Smooth muscle cell (in vitro differentiated cells): ENCODE data around the gene PRSS38. TPM values are rescaled to one million over a fixed set of nuclear protein-coding genes. Genes with fewer than 3 reads are reported as not detected.

ENCODE experiments used
- DNase-seq: peaks from one replicate; lab custom pipeline; 2025; ENCODE audit not compliant: unreplicated experiment; lab: John Stamatoyannopoulos, UW
- H2AFZ ChIP-seq: fragments of 200-600 bp; sonication (generic); 2 replicates; pipeline ENCODE4 v1.6.0; 2016; ENCODE audit warnings: antibody characterized with exemption, low read depth, mild to moderate bottlenecking
- H3F3A ChIP-seq: fragments of 200-600 bp; sonication (generic); 2 replicates; pipeline ENCODE4 v1.6.0; 2017; ENCODE audit warnings: antibody characterized with exemption, low read depth
- H3K27ac ChIP-seq: fragments of 200-600 bp; sonication (generic); 2 replicates; pipeline ENCODE4 v1.5.1; 2016; ENCODE audit warnings: low read depth, mild to moderate bottlenecking
- H3K27me3 ChIP-seq: fragments of 200-600 bp; sonication (generic); 2 replicates; pipeline ENCODE4 v1.6.1; 2016; ENCODE audit warnings: low read depth, mild to moderate bottlenecking
- H3K36me3 ChIP-seq: fragments of 200-600 bp; sonication (generic); 2 replicates; pipeline ENCODE4 v1.5.1; 2016; ENCODE audit warnings: low read depth
- H3K4me1 ChIP-seq: fragments of 200-600 bp; sonication (generic); 2 replicates; pipeline ENCODE4 v1.5.1; 2016; ENCODE audit warnings: low read depth
- H3K4me2 ChIP-seq: fragments of 200-600 bp; sonication (generic); 2 replicates; pipeline ENCODE4 v1.6.0; 2016; ENCODE audit warnings: mild to moderate bottlenecking
- H3K4me3 ChIP-seq: fragments of 200-600 bp; sonication (generic); 2 replicates; pipeline ENCODE4 v1.5.1; 2016; ENCODE audit warnings: mild to moderate bottlenecking
- H3K79me2 ChIP-seq: fragments of 200-600 bp; sonication (generic); 2 replicates; pipeline ENCODE4 v1.6.0; 2016; ENCODE audit warnings: low read depth, mild to moderate bottlenecking
- H3K9ac ChIP-seq: fragments of 200-600 bp; sonication (generic); 2 replicates; pipeline ENCODE4 v1.6.0; 2016; ENCODE audit warnings: low read depth
- H3K9me3 ChIP-seq: fragments of 200-600 bp; sonication (generic); replicated peaks from 2 replicates; pipeline ENCODE4 v1.5.1; 2016; ENCODE audit warnings: low read depth
- H4K20me1 ChIP-seq: fragments of 200-600 bp; sonication (generic); 2 replicates; pipeline ENCODE4 v1.6.0; 2016; ENCODE audit warnings: low read depth
- WGBS: methylation state at CpG from one replicate; pipeline ENCODE4 v1.1.7; 2016; ENCODE audit warnings: low lambda C conversion rate; 5-methylcytosine and 5-hydroxymethylcytosine counted together
- polyA plus RNA-seq: library from polyadenylated mRNA; unstranded; fragments of >200 nt; fragmentation: Nextera tagmentation; extraction: Ambion mirVana; gene quantifications from 2 replicates; pipeline ENCODE4 v1.2.1, GENCODE V29; 2016
- total RNA-seq: library from RNA; depleted of rRNA; stranded (reverse); fragments of >200 nt; gene quantifications from 2 replicates; pipeline ENCODE4 v1.2.3, GENCODE V29; 2014
- TF ChIP-seq, protein P1 (sequence below): fragments of 200-600 bp; sonication (generic); IDR thresholded peaks from 2 replicates; pipeline ENCODE4 v1.5.1; 2017; ENCODE audit warnings: borderline replicate concordance, mild to moderate bottlenecking, antibody characterized with exemption; ENCODE audit not compliant: insufficient read depth, poor library complexity, severe bottlenecking

The PRSS38 gene
- total and polyA plus RNA-seq, 2 experiments from 2014 or later = not detected

DNA sequence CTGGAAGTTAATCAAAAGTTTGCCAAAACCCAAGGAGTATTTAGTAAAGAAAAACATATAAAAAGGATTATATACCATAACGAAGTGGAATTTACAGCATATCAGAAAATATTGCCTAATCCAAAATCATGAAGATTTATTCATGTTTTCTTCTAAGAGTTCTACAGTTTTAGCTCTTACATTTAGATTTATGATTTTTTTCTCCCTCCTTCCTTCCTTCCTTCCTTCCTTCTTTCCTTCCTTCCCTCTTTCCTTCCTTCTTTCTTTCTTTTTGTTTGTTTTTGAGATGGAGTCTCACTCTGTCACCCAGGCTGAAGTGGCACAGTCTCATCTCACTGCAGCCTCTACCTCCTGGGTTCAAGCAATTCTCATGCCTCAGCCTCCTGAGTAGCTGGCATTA is 15.7 kb upstream of the PRSS38 start:
- no peaks in the 10 kb centered on the region for H4K20me1 ChIP-seq
- DNase-seq = no peak
- H3K9ac ChIP-seq = no peak overlapping the region
- no peaks in the 10 kb centered on the region for H3K36me3 ChIP-seq
- WGBS = 76% methylated on average over 1 of the region's 1 CpG
- H3K4me3 ChIP-seq = no peak overlapping the region
- TF ChIP-seq, protein P1, sequence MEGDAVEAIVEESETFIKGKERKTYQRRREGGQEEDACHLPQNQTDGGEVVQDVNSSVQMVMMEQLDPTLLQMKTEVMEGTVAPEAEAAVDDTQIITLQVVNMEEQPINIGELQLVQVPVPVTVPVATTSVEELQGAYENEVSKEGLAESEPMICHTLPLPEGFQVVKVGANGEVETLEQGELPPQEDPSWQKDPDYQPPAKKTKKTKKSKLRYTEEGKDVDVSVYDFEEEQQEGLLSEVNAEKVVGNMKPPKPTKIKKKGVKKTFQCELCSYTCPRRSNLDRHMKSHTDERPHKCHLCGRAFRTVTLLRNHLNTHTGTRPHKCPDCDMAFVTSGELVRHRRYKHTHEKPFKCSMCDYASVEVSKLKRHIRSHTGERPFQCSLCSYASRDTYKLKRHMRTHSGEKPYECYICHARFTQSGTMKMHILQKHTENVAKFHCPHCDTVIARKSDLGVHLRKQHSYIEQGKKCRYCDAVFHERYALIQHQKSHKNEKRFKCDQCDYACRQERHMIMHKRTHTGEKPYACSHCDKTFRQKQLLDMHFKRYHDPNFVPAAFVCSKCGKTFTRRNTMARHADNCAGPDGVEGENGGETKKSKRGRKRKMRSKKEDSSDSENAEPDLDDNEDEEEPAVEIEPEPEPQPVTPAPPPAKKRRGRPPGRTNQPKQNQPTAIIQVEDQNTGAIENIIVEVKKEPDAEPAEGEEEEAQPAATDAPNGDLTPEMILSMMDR = no peak
- no peak overlapping the region for H2AFZ ChIP-seq
- H3K27me3 ChIP-seq = peaks cover 28% of the 10 kb centered on the region
- no peaks in the 10 kb centered on the region for H3F3A ChIP-seq
- H3K4me2 ChIP-seq = no peak overlapping the region
- no peaks in the 10 kb centered on the region for H3K79me2 ChIP-seq
- peaks cover under 1% of the 10 kb centered on the region for H3K4me1 ChIP-seq
- no peak overlapping the region for H3K27ac ChIP-seq
- no peaks in the 10 kb centered on the region for H3K9me3 ChIP-seq

DNA sequence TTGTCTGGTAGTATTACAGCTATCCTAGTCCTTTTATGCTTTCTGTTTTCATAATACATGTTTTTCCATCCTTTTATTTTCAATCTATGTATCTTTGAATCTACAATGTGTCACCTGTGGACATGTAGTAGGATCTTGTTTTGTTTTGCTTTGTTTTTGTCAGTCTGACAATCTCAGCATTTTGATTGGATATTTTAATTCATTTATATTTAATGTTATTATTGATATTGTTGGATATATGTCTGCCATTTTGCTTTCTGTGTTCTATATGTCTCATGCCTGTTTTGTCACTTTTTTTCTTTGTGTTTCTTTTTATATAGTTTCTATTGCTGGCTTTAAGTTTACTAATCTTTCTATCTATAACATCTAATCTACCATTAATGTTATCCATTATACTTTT is 11.5 kb upstream of the PRSS38 start:
- H4K20me1 ChIP-seq = no peaks in the 10 kb centered on the region
- no peak overlapping the region for H3K27ac ChIP-seq
- no peak overlapping the region for H3K4me3 ChIP-seq
- no peak overlapping the region for H3K9ac ChIP-seq
- H3K79me2 ChIP-seq = no peaks in the 10 kb centered on the region
- DNase-seq = no peak
- no peaks in the 10 kb centered on the region for H3K36me3 ChIP-seq
- H3F3A ChIP-seq = no peaks in the 10 kb centered on the region
- peaks cover 20% of the 10 kb centered on the region for H3K27me3 ChIP-seq
- H2AFZ ChIP-seq = no peak overlapping the region
- H3K4me1 ChIP-seq = no peaks in the 10 kb centered on the region
- TF ChIP-seq, protein P1 = no peak
- H3K4me2 ChIP-seq = no peak overlapping the region
- H3K9me3 ChIP-seq = no peaks in the 10 kb centered on the region

DNA sequence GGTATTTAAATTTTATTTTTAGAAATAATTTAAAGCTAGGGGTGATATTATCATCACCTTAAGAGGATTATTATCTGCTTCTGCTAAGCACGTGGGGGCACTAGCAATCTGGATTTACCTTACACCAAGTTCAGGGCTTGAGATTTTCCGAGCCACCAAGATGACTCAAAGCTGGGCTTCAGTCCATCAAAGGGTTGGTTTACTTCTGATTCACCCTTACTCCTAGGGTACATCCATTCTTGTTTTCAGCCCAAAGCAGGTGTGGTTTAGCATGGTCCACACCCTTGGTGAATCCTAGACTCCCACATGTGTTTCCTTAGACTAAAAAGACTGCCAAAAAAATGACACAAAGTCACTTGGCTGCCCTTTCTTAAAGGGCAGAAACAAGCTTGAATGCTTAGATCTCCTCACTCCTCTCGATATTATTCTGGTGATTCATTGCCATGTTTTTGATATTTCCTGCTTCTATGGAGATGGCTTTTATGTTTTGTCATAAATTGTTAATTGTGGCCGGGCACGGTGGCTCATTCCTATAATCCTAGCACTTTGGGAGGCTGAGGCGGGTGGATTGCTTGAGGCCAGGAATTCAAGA is 9.8 kb upstream of the PRSS38 start:
- Histone ChIP-seq H3K36me3 (no peaks in the 10 kb centered on the region), H3K27me3 (peaks cover 18% of the 10 kb centered on the region), H3K79me2 (no peaks in the 10 kb centered on the region), H3F3A (no peaks in the 10 kb centered on the region), H3K4me2 (no peak overlapping the region), H3K27ac (no peak overlapping the region), H2AFZ (no peak overlapping the region), H3K4me1 (no peaks in the 10 kb centered on the region), H4K20me1 (no peaks in the 10 kb centered on the region), H3K9ac (no peak overlapping the region), H3K4me3 (no peak overlapping the region), H3K9me3 (no peaks in the 10 kb centered on the region)
- no peak for DNase-seq
- 81% methylated on average over 6 of the region's 6 CpGs for WGBS
- TF ChIP-seq, protein P1 = no peak

DNA sequence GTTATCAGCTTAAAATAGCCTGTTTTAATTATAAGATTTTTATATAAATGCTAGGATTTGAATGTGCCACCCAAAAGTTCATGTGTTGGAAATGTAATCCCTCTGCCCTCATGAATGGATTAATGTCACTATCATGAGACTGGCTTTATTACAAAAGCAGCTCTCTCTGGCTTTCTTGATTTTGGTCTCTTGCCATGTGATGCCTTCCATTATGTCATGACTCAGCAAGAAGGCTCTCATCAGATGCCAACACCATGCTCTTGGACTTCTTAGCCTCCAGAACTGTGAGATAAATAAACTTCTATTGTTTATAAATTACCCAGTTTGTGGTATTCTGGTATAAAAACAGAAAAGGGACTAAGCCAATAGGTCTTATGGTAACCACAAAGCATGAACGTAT is 6.9 kb upstream of the PRSS38 start:
- H3F3A ChIP-seq = no peaks in the 10 kb centered on the region
- WGBS = 63% methylated on average over 1 of the region's 1 CpG
- H3K4me3 ChIP-seq = no peak overlapping the region
- H3K79me2 ChIP-seq = no peaks in the 10 kb centered on the region
- TF ChIP-seq, protein P1 = no peak
- no peaks in the 10 kb centered on the region for H3K9me3 ChIP-seq
- H3K27ac ChIP-seq = no peak overlapping the region
- H3K27me3 ChIP-seq = peaks cover 8% of the 10 kb centered on the region
- H3K9ac ChIP-seq = no peak overlapping the region
- no peak overlapping the region for H3K4me2 ChIP-seq
- H2AFZ ChIP-seq = no peak overlapping the region
- no peaks in the 10 kb centered on the region for H3K4me1 ChIP-seq
- DNase-seq = no peak
- no peaks in the 10 kb centered on the region for H4K20me1 ChIP-seq
- H3K36me3 ChIP-seq = no peaks in the 10 kb centered on the region
